K562 (cell line): ENCODE results near the gene INO80. TPM values are rescaled to one million over a fixed set of nuclear protein-coding genes. Genes with fewer than 3 reads are reported as not detected.

ENCODE experiments used
- ATAC-seq: fragments of 200-7000 bp; cut with Tn5 transposase; 3 replicates; pipeline ENCODE4 v1.9.1; 2020; ENCODE audit warnings: moderate library complexity
- BruUV-seq: library from RNA; stranded (reverse); fragments of 400-500 nt; replicated peaks from 2 replicates; lab custom pipeline; 2021; lab: Mats Ljungman, UMichigan
- CTCF ChIA-PET: fragments of 300-600 bp; formaldehyde crosslinking; extraction: SDS; loops from one replicate; lab custom pipeline; 2021; ENCODE audit warnings: low intra/inter-chr PET ratio; lab: Yijun Ruan, JAX
- POLR2A ChIA-PET: fragments of 300-600, 350-650 bp; sonication (Branson Sonifier 250); formaldehyde crosslinking; extraction: SDS; loops from one replicate; lab custom pipeline; 2021; ENCODE audit warnings: antibody characterized with exemption, inconsistent platforms; lab: Yijun Ruan, JAX
- DNase-seq, 4 experiments: peaks; one replicate each; pipeline versions ENCODE4 v3.0.0 to v3.0.0-alpha.2; 2011 to 2018; ENCODE audit warnings: low spot score in 3 of 4, mixed read lengths in 3 of 4; ENCODE audit errors: extremely low read depth in 1 of 4
- FAIRE-seq: peaks from 2 replicates; lab custom pipeline; 2011; peaks lifted over from hg19 to GRCh38; lab: Jason Lieb, UNC
- H2AFZ ChIP-seq: 2 replicates; pipeline ENCODE4 v1.6.0; 2011; ENCODE audit warnings: low read depth, low read length, control low read depth, inconsistent platforms
- H3K27ac ChIP-seq: fragments of 200-600 bp; 3 replicates; pipeline ENCODE4 v1.8.0; 2011; ENCODE audit warnings: low read depth, mild to moderate bottlenecking, control low read depth, inconsistent platforms, low read length, moderate library complexity, mixed read lengths; ENCODE audit errors: extremely low read depth
- H3K27me3 ChIP-seq, 2 experiments: fragments of 300-600 bp in 1 of 2; 2 replicates in 1 of 2; 3 replicates in 1 of 2; pipeline versions ENCODE4 v1.6.0 to v1.8.0; 2011; ENCODE audit warnings: inconsistent platforms in 2 of 2, low read length in 2 of 2, mild to moderate bottlenecking in 1 of 2, mixed read lengths in 1 of 2, moderate library complexity in 1 of 2; ENCODE audit not compliant: control insufficient read depth in 2 of 2, insufficient read depth in 2 of 2
- H3K36me3 ChIP-seq: fragments of 300-600 bp; 3 replicates; pipeline ENCODE4 v1.8.0; 2011; ENCODE audit warnings: mild to moderate bottlenecking, low read length, inconsistent platforms; ENCODE audit not compliant: control insufficient read depth, insufficient read depth
- H3K4me1 ChIP-seq, 2 experiments: fragments of 200-600 bp in 1 of 2; replicated peaks in 1 of 2; 2 replicates in 1 of 2; 3 replicates in 1 of 2; pipeline versions ENCODE4 v1.5.1 to v1.8.0; 2011; ENCODE audit warnings: inconsistent platforms in 2 of 2, low read length in 2 of 2, mild to moderate bottlenecking in 1 of 2, mixed read lengths in 1 of 2, moderate library complexity in 1 of 2; ENCODE audit not compliant: control insufficient read depth in 2 of 2, insufficient read depth in 2 of 2
- H3K4me2 ChIP-seq: 2 replicates; pipeline ENCODE4 v1.6.1; 2011; ENCODE audit warnings: low read length, control low read depth, inconsistent platforms, mixed read lengths; ENCODE audit not compliant: insufficient read depth
- H3K4me3 ChIP-seq: fragments of 200-600 bp; sonication (generic), shearing (Covaris generic); 2 replicates; pipeline ENCODE4 v1.5.1; 2016; ENCODE audit warnings: control low read depth, inconsistent platforms
- H3K79me2 ChIP-seq: fragments of 200-600 bp; 3 replicates; pipeline ENCODE4 v1.8.0; 2011; ENCODE audit warnings: low read length, inconsistent platforms; ENCODE audit not compliant: control insufficient read depth, insufficient read depth
- H3K9ac ChIP-seq, 2 experiments: 2 replicates each; pipeline versions ENCODE4 v1.6.0 to v1.6.1; 2011; ENCODE audit warnings: low read depth in 2 of 2, low read length in 2 of 2, control low read depth in 1 of 2, inconsistent platforms in 1 of 2, mild to moderate bottlenecking in 1 of 2, mixed read lengths in 1 of 2; ENCODE audit not compliant: insufficient read depth in 1 of 2
- H3K9me1 ChIP-seq: one replicate; pipeline ENCODE4 v1.6.0; 2011; ENCODE audit warnings: inconsistent platforms, mild to moderate bottlenecking, low read length, moderate library complexity; ENCODE audit not compliant: control insufficient read depth, insufficient read depth
- H3K9me3 ChIP-seq: replicated peaks from 2 replicates; pipeline ENCODE4 v1.5.1; 2011; ENCODE audit warnings: low read depth, low read length, inconsistent platforms; ENCODE audit not compliant: control insufficient read depth, insufficient read depth
- H4K20me1 ChIP-seq: replicated peaks from 2 replicates; pipeline ENCODE4 v1.6.1; 2011; ENCODE audit warnings: low read length, inconsistent platforms, mixed read lengths; ENCODE audit not compliant: control insufficient read depth, insufficient read depth
- ZBTB40 ChIP-seq, 2 experiments: fragments of 450-650 bp in 1 of 2; sonication (generic) in 1 of 2; formaldehyde crosslinking in 1 of 2; IDR thresholded peaks; 2 replicates each; pipeline versions ENCODE4 v1.7.1 to v1.9.0; 2016 to 2022; ENCODE audit warnings: inconsistent platforms in 1 of 2, mild to moderate bottlenecking in 1 of 2, missing genetic modification reagents in 1 of 2
- WGBS: fragments of 100-300 bp; shearing (Covaris generic); methylation state at CpG from one replicate; pipeline ENCODE4 v1.1.6; 2016; ENCODE audit warnings: low coverage, mixed read lengths; ENCODE audit not compliant: insufficient coverage; ENCODE audit errors: missing lambda C conversion rate; 5-methylcytosine and 5-hydroxymethylcytosine counted together
- in situ Hi-C: fragments of 300-500 bp; cut with MboI; formaldehyde crosslinking; loops from 4 replicates; pipeline ENCODE4 v1.15.0; 2018; ENCODE audit warnings: inconsistent platforms, mixed read lengths
- intact Hi-C: fragments of 100-400 bp; cut with micrococcal nuclease; formaldehyde crosslinking; loops from 2 replicates; pipeline ENCODE4 v1.14.2; 2022
- polyA plus RNA-seq, 8 experiments: library from polyadenylated mRNA; depleted of rRNA in 4 of 8; stranded (reverse) in 5 of 8; unstranded in 3 of 8; fragments of >200 nt; fragmentation: Nextera tagmentation in 2 of 8; fragmentation: Illumina TruSeq in 1 of 8; extraction: Ambion mirVana in 2 of 8; extraction: Trizol in 1 of 8; gene quantifications; 2 replicates each; pipeline versions ENCODE4 v1.2.1 to v1.2.3, GENCODE V29; 2011 to 2014; ENCODE audit warnings: inconsistent platforms in 1 of 8, missing spikeins in 1 of 8
- total RNA-seq, 7 experiments: library from RNA; depleted of rRNA in 6 of 7; stranded (reverse); fragments of >200 nt in 6 of 7; fragmentation: Illumina TruSeq in 2 of 7; extraction: Trizol in 2 of 7; gene quantifications; 2 replicates each; pipeline versions ENCODE4 v1.2.1 to v1.2.3, GENCODE V29; 2011 to 2021; ENCODE audit warnings: low replicate concordance in 1 of 7

Gene INO80
- total and polyA plus RNA-seq, 9 of the 15 experiments (the other 6 are each of a cell fraction or from before 2014, with no cell fraction given): 1.1 to 25.7 (median 19.9) TPM

GRCh38 chr15:40960151-40960885 is 155.8 kb downstream of the INO80 start:
- Histone ChIP-seq H3K4me2 (no peak overlapping the region), H3K9ac (no peak overlapping the region), H3K79me2 (no peaks in the 10 kb centered on the region), H4K20me1 (peaks cover 5% of the 10 kb centered on the region; the same call in 1 of the 2 replicates), H3K27me3 (no peaks in the 10 kb centered on the region), H2AFZ (peak overlapping the region; percentile 62; the same call in 1 of the 2 replicates), H3K9me3 (no peaks in the 10 kb centered on the region), H3K4me3 (no peak overlapping the region), H3K36me3 (no peaks in the 10 kb centered on the region), H3K9me1 (peaks cover 2% of the 10 kb centered on the region), H3K4me1 (peaks cover 7 to 30% of the 10 kb centered on the region in 2 experiments; a peak in 4 of 5 replicates), H3K27ac (no peak overlapping the region)
- BruUV-seq: no TSS peak
- ATAC-seq (no peak), FAIRE-seq (no peak), DNase-seq (no peak)
- ChIA-PET CTCF (no interaction called here), POLR2A (interaction anchor here (0.6 to 1.4 kb wide), 3 partner anchors 14 to 264 kb away, joined by 3 to 4 read pairs (median 3); no protein-coding TSS in a partner anchor)
- in situ Hi-C loops (no loop called here), intact Hi-C loops (no loop called here)
- 56% methylated on average over 13 of the region's 16 CpGs for WGBS
- no peak for TF ChIP-seq ZBTB40 (IDR thresholded peaks at IDR 0.05)
- no peak for TF ChIP-seq ZBTB40 (CRISPR knock-in tag; IDR thresholded peaks at IDR 0.05)
